Fibroblast of peridontal ligament (primary cell): Measurements from ENCODE around the gene CDK8.

Source experiments
- DNase-seq: peaks from one replicate; pipeline ENCODE4 v3.0.0-alpha.2; 2010; ENCODE audit errors: extremely low read depth

CDK8 gene

DNA sequence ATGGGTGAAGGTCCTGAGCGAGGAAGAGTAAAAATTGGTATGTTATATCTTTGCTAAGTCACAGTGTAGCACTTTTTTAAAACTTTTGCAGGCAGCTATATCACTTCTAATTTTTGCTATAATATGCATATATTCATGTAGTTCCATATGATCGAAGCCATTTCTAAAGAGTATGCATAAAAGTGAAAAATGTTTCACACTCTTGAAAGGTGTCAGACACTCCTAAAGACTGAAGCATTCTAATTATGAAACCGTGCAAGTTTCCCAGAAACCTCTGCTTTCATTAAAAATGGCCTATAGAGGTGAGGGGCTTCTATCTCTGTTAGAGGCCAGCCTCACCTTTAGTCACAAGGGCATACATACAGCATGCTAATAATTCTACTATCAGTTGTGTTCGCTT, 128.9 kb downstream of the CDK8 start:
- DNase-seq = no peak

DNA sequence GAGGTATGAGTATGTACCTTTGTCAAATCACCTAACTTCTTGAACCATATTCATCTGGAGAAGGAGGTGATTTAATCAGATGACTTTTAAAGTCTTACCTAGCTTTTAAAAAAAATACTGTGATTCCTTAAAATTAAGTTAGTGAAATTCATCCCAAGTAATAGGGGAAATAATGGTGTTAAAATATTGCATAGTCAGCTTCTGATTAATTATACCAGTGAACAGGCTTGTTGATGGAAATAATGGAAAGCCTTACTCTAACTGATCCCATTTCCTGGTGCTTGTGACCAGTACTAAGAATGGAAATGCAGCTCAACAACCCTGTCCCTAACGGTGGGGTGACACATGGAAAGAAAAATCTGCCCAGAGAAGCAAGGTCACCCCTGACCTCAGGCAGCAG, 130.7 kb downstream of the CDK8 start:
- no peak for DNase-seq

- no peak for DNase-seq
Measured at GRCh38 chr13:26386026-26386425, 132.1 kb downstream of the CDK8 start.

DNA sequence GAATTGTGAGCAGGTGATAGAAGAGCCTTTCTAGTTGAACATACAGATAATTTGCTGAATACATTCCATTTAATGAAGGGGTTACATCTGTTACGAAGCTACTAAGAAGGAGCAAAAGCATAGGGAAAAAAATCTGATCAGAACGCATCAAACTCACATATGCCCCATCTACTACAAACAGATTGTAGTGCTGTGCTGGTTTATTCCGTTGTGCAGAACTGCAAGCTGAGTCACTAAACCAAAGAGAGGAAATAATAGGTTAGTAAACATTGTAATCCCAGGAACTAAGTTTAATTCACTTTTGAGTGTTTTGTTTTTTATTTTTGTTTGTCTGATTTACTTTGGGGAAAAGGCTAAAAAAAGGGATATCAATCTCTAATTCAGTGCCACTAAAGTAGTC, 136.3 kb downstream of the CDK8 start:
- DNase-seq = no peak

DNA sequence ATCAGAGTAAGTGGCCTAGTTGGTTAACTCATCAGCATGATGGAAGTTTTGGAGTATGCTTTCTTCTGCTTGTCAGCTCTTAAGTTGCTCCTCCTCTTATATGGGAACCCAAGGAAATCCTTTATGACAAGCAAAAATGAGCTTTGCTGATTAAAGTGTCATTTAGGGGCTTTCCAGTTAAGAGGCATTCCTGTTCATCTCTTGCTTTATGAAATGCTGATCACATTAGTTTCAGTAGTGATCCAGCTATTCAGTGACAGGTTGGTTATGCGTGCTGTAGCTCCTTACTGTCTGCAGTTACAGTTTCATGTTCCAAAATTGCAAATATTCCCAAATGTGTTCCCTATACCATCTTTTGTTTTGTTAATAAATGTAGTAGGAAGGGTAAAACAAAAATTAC, 146.6 kb downstream of the CDK8 start:
- no peak for DNase-seq

DNA sequence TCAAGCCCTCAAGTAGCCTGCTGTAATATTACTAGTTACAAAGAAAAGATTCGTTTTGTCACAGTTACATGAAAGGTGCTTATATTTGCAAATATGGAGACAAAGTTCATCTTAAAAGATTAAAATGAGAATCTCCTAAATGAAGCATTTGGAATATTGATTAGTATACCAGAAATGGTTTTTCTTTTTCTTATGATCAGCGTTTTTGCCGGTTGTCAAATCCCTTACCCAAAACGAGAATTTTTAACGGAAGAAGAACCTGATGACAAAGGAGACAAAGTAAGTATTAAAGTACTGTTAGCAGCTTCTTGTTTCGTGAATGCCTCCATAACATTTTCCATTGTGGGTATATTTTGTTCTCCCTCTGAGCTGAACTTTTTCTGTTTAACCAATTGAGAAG, 147.1 kb downstream of the CDK8 start:
- DNase-seq = no peak

GRCh38 chr13:26401578-26402021, 147.7 kb downstream of the CDK8 start:
- no peak for DNase-seq

DNA sequence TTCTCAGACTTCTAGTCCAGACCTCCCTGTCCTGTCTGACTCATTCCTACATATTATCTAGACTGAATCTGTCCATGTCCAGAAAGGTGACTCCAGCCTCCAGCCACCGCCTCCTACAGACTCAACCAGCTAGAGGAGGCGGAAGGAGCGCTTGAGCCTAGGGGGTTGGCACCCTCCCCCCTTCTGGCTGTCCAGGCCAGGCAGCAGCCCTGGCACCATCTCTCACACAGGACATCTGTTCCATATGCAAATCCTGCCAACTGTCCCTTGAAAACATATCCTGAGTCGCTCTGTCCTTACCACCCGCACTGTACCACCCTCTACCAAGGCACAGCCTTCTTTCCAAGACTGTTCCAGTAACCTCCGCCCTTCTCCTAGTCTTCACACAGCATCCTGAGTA, 152.9 kb downstream of the CDK8 start:
- no peak for DNase-seq

DNA sequence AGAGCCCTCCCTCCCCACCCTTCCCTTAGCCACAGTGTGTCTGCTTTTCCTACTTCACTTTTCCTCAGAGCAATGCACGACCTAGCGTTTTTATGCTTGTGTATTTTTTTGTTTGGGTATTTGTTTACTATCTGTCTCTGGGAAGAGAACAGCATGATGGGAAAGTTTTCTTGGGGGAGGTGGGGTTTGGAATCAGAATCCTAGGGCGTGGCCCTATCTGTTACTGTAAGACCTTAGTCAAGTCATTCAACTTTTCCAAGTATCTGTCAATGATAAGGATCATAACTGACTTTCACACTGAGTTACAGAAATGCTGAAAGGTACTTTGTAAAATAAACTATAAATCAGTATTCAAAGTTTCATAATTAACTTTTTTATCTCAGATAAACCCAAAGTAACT, 157.3 kb downstream of the CDK8 start:
- DNase-seq = no peak

DNA sequence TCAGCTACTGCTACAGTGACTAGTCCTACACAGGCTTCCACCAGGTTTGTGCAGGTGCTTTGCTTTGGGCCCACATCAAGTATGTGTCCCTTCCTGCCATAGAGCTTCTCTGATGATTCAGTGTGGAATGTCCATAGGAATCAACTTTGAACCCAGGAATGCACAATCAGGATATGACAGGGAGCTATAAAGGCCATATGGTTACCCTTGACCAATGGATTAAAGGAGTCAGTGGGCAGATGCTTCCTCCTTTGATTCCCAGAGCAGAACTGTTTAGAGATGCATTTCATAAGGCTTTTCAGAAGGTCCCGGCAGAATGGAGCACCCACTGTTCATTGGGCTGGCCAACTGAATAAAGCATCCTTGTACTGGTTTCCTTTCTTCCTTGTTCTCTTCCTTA, 158.3 kb downstream of the CDK8 start:
- DNase-seq = no peak

DNA sequence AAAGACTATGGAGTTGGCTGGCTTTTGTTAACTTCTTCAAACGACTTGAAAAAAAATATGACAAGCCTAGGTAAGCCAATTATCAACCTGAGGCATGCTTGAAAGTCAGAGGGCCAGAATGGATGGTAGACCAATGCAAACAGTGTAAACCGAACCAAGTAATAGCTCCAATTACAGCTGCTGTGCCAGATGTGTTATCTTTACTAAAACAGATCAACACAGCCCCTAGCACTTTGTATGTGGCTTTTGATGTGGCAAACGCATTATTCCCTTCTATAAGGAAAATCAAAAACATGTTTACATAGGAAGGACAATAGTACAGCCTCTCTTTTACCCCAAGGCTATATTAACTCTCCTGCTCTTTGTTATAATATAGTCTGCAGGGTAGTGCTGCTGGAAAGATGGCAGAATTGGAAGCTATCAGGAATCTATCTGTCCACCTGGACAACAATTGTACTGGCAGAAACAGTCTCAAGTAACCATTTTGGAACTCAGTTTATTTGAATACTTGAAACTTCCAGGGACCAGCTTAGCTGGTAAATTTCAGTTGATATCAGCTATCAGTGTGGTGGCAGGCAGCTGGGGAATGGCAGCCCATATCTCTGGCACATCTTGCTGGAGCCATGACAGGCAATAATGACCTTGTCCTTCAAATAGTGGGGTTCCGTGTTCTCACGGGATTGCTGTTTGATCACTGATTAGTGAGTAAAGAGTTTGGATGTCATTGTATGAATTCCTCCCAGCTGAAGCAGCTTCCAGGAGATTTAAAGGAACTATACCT, 159.2 kb downstream of the CDK8 start:
- no peak for DNase-seq

GRCh38 chr13:26420282-26420960, 166.5 kb downstream of the CDK8 start:
- DNase-seq = no peak

GRCh38 chr13:26422036-26422435, 168.1 kb downstream of the CDK8 start:
- DNase-seq = no peak

GRCh38 chr13:26423629-26424028, 169.7 kb downstream of the CDK8 start:
- DNase-seq = peak; percentile 30

DNA sequence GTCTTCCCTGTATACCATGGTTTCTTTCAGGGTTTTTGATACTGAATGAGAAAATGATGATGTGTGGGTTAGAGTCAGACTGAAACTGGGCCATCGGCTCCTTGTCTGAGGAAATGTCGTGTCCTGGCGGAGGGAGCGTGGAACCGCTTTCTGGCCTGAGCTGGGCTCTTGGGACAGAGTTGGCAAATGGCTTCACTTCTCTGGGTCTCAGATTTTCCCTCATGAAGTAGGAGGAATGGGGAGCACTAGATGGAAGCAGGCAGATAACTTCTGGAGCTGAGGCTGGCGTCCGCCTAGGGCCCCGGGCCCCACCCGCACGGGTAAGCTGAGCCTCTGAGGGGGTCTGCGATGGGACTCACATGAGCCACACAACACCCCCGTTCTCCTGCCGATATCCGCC, 170.3 kb downstream of the CDK8 start:
- no peak for DNase-seq

- peak; percentile 17 for DNase-seq
Measured at GRCh38 chr13:26425443-26426358, 171.8 kb downstream of the CDK8 start.

DNA sequence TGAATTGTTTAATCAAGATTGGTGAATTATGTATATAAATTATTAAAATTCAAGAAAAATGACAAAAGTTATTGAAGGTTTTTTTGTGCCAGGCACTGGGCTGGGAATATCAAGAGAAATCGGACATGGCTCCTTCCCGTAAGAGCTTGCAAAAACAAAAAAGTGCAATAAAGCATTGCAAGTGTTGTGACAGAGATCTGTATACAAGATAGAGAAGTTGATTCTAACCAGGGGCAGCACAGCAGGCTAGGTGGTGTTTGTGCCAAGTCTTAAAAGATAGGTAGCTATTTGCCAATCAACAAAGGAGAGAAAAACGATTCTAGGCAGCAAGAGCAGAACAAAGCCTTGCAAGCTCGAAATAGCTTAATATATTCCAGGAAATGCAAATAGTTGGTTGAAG, 179.8 kb downstream of the CDK8 start:
- DNase-seq = no peak

DNA sequence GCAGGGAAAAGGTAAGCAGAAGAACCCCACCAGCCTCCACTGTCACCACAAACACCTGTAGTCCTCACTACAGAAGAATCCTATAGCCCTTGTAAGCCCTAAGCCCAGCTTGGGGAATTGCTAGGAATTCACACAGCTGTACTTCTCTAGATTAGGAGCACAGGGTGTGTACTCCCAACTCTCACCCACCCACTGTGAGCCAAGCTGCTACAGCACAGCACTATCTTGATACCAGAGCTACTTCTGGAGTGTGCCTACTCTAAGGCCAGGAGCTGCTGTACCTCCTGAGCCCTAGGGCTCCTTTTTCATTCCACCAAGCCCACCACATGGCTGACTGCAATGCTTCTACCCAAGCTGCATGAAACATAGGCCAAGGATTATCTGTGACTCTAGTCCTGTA, 181.2 kb downstream of the CDK8 start:
- no peak for DNase-seq

- no peak for DNase-seq
Measured at GRCh38 chr13:26435646-26436045, 181.7 kb downstream of the CDK8 start.

- no peak for DNase-seq
Measured at GRCh38 chr13:26436914-26437313, 183.0 kb downstream of the CDK8 start.

- DNase-seq = no peak
Measured at GRCh38 chr13:26440111-26440510, 186.2 kb downstream of the CDK8 start.

DNA sequence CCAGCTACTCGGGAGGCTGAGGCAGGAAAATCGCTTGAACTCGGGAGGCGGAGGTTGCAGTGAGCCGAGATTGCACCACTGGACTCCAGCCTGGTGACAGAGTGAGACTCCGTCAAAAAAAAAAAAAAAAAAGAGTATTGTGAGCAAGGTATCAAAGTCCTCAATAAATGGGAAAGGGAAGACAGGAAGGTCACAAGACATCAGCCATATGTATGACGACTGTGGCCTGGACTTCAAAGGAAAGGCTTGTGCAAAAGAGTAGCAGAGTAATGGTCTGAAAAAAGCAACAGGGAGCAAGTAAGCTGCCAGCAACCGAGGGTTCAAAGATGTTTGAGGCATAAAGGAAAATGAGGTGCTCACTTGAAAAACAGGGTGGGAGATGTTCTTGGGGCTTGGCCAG, 187.5 kb downstream of the CDK8 start:
- DNase-seq = no peak
